Measurements from ENCODE around the gene EEIG2. TPM values are rescaled to one million over a fixed set of nuclear protein-coding genes. Genes with fewer than 3 reads are reported as not detected.

The EEIG2 gene
- total RNA-seq, 1 donor from 2014 or later = 13.3 TPM

- Mint-ChIP-seq H3K36me3 (ENCODE audit: unreplicated experiment) (no peaks in the 10 kb centered on the region), H3K27me3 (ENCODE audit: unreplicated experiment) (no peaks in the 10 kb centered on the region), H3K27ac (ENCODE audit: unreplicated experiment) (no peak overlapping the region), H3K9me3 (ENCODE audit: unreplicated experiment) (no peaks in the 10 kb centered on the region), H3K4me1 (ENCODE audit: unreplicated experiment) (peaks cover 8% of the 10 kb centered on the region), H3K4me3 (ENCODE audit: unreplicated experiment) (no peak overlapping the region)
- TF ChIP-seq CTCF (IDR thresholded peaks at IDR 0.05) = no peak
- DNase-seq (ENCODE audit: extremely low spot score, unreplicated experiment) = no peak
Measured at GRCh38 chr1:108600504-108600903, 40.6 kb downstream of the EEIG2 start.

DNA sequence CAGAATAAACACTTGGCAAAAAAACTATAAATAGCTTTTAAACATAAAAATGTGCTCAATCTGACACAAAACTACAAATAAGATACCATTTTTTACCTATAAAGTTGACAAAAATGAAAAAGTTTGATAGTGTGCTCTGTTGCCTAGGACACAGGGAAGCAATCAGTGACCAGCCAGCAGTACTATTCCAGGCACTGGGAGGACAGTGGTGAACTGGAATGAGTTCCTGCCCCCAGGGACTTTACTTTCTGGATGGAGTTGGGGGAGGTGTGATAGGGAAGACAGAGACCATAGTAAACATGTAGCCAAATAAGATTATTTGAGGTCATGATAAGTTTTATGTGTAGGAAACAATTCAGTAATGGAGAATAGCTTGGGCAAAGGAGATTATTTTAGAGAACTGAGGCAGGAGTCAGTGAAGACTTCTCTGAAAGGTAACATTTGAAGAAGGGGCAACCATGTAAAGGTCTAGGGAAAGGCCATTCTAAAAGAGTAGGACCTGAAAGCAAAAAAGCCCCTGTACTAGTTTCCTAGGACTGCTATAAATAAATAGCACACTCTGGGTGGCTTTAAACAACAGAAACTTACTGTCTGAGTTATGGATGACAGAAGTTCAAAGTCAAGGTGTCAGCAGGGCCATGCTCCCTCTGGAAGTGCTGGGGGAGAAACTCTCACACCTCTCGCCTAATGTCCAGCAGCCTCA lies 42.0 kb downstream of the EEIG2 start:
- TF ChIP-seq CTCF (IDR thresholded peaks at IDR 0.05) = no peak

DNA sequence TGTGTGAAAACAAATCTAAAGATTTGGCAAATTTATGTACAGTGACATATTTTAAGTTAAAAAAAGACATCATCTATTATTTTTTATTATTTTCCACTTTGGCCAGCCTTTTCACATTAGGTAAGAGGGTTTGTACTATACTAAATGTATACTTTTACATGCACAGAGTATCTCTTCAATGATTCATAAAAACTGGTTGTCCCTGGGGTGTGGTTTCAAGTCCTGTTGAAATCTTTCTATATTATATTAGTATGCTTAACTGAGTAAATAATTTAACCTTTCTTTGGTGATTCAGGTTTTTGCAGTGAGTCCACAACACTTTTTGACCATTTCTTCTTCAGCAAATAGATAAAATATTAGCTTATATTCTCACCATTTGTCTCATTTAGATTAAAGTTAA lies 45.7 kb downstream of the EEIG2 start:
- no peaks in the 10 kb centered on the region for H3K27me3 Mint-ChIP-seq (ENCODE audit: unreplicated experiment)
- H3K4me1 Mint-ChIP-seq (ENCODE audit: unreplicated experiment) = peaks cover 24% of the 10 kb centered on the region
- no peaks in the 10 kb centered on the region for H3K36me3 Mint-ChIP-seq (ENCODE audit: unreplicated experiment)
- H3K27ac Mint-ChIP-seq (ENCODE audit: unreplicated experiment) = no peak overlapping the region
- H3K4me3 Mint-ChIP-seq (ENCODE audit: unreplicated experiment) = no peak overlapping the region
- no peak for TF ChIP-seq CTCF (IDR thresholded peaks at IDR 0.05)
- DNase-seq (ENCODE audit: extremely low spot score, unreplicated experiment) = no peak
- no peaks in the 10 kb centered on the region for H3K9me3 Mint-ChIP-seq (ENCODE audit: unreplicated experiment)

More for the DNA sequence above, 42.0 kb downstream of the EEIG2 start:
- Mint-ChIP-seq H3K4me1 (ENCODE audit: unreplicated experiment) (peaks cover 4% of the 10 kb centered on the region), H3K27ac (ENCODE audit: unreplicated experiment) (no peak overlapping the region), H3K4me3 (ENCODE audit: unreplicated experiment) (no peak overlapping the region), H3K27me3 (ENCODE audit: unreplicated experiment) (no peaks in the 10 kb centered on the region), H3K9me3 (ENCODE audit: unreplicated experiment) (no peaks in the 10 kb centered on the region), H3K36me3 (ENCODE audit: unreplicated experiment) (no peaks in the 10 kb centered on the region)
- DNase-seq (ENCODE audit: extremely low spot score, unreplicated experiment) = no peak

GRCh38 chr1:108606478-108606877 lies 46.6 kb downstream of the EEIG2 start:
- no peak for DNase-seq (ENCODE audit: extremely low spot score, unreplicated experiment)
- Mint-ChIP-seq H3K27me3 (ENCODE audit: unreplicated experiment) (no peaks in the 10 kb centered on the region), H3K27ac (ENCODE audit: unreplicated experiment) (no peak overlapping the region), H3K4me3 (ENCODE audit: unreplicated experiment) (no peak overlapping the region), H3K36me3 (ENCODE audit: unreplicated experiment) (no peaks in the 10 kb centered on the region), H3K9me3 (ENCODE audit: unreplicated experiment) (no peaks in the 10 kb centered on the region), H3K4me1 (ENCODE audit: unreplicated experiment) (peaks cover 24% of the 10 kb centered on the region)
- TF ChIP-seq CTCF (IDR thresholded peaks at IDR 0.05) = no peak

GRCh38 chr1:108609483-108610049 lies 49.7 kb downstream of the EEIG2 start:
- no peaks in the 10 kb centered on the region for H3K27me3 Mint-ChIP-seq (ENCODE audit: unreplicated experiment)
- H3K27ac Mint-ChIP-seq (ENCODE audit: unreplicated experiment) = peak overlapping the region; percentile 50
- H3K4me3 Mint-ChIP-seq (ENCODE audit: unreplicated experiment) = no peak overlapping the region
- no peaks in the 10 kb centered on the region for H3K36me3 Mint-ChIP-seq (ENCODE audit: unreplicated experiment)
- peaks cover 21% of the 10 kb centered on the region for H3K4me1 Mint-ChIP-seq (ENCODE audit: unreplicated experiment)
- TF ChIP-seq CTCF (IDR thresholded peaks at IDR 0.05) = no peak
- H3K9me3 Mint-ChIP-seq (ENCODE audit: unreplicated experiment) = no peaks in the 10 kb centered on the region
- no peak for DNase-seq (ENCODE audit: extremely low spot score, unreplicated experiment)

Other genes starting within 250 kb of the EEIG2 start
- not detected in 2 replicates for gene NBPF6, start 109.8 kb upstream of the EEIG2 start, total RNA-seq
- gene HENMT1, start 101.0 kb downstream of the EEIG2 start, total RNA-seq = 6.8 and 7.2 TPM in 2 replicates
- gene PRPF38B, start 132.2 kb downstream of the EEIG2 start, total RNA-seq = 35.0 and 39.2 TPM in 2 replicates
- gene FNDC7, start 152.8 kb downstream of the EEIG2 start, total RNA-seq = not detected in 2 replicates
- 50.8 and 54.7 TPM in 2 replicates for gene STXBP3, start 186.6 kb downstream of the EEIG2 start, total RNA-seq

All from osteocyte (in vitro differentiated cells).